ENCODE results near the gene EFCAB5.

EFCAB5 gene

DNA sequence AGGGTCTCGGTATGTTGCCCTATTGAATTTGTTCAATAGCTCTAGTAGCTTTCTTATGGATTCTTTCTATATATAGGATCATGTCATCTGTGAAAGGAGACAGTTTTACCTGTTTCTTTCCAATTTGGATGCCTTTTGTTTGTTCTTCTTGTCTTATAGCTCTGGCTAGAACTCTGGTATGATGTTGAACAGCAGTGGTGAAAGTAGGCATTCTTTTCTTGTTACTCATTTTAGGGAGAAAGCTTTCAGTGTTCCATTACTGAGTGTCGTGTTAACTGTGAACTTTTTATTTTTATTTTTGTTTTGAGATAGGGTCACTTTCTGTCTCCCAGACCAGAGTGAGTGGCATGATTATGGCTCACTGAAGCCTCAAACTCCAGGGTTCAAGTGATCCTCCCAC lies 21.2 kb downstream of the EFCAB5 start:
- no peaks in the 10 kb centered on the region for H3K36me3 ChIP-seq (ENCODE audit: control insufficient read depth, insufficient read depth, low read length)
- 81 to 91% methylated on average over 1 to 2 of the region's 2 CpGs for WGBS, 2 experiments
- no peaks in the 10 kb centered on the region for H3K4me1 ChIP-seq (ENCODE audit: control insufficient read depth, insufficient read depth, low read length)
- H3K4me3 ChIP-seq (ENCODE audit: insufficient read depth, low read depth, low read length) = no peak overlapping the region
- H3K27me3 ChIP-seq (ENCODE audit: control insufficient read depth, insufficient read depth, low read length, poor library complexity, severe bottlenecking) = no peaks in the 10 kb centered on the region
- H3K9me3 ChIP-seq (ENCODE audit: control insufficient read depth, low read length) = no peaks in the 10 kb centered on the region
- H3K27ac ChIP-seq (ENCODE audit: insufficient read depth, low read depth, low read length, poor library complexity, severe bottlenecking) = no peak overlapping the region

DNA sequence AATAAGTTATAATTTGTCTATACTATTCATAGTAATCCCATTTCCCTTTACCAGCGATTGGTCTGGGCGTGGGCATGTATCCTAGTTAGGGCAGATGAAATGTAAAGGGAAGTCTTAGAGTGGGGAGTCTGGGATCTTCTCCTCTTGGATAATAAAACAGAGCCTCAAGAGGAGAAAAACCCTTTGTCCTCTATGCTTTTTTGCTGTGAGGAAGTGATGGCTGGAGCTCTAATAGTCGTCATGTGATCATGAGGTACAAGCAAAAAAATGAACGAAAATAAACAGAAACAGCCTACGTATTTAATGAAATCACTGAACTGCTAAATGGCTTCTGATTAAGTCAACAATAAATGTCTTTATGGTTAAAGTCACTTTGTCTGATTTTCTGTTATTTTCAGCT lies 26.8 kb downstream of the EFCAB5 start:
- Histone ChIP-seq H3K27ac (ENCODE audit: insufficient read depth, low read depth, low read length, poor library complexity, severe bottlenecking) (no peak overlapping the region), H3K4me1 (ENCODE audit: control insufficient read depth, insufficient read depth, low read length) (no peaks in the 10 kb centered on the region), H3K36me3 (ENCODE audit: control insufficient read depth, insufficient read depth, low read length) (no peaks in the 10 kb centered on the region), H3K4me3 (ENCODE audit: insufficient read depth, low read depth, low read length) (no peak overlapping the region), H3K9me3 (ENCODE audit: control insufficient read depth, low read length) (no peaks in the 10 kb centered on the region), H3K27me3 (ENCODE audit: control insufficient read depth, insufficient read depth, low read length, poor library complexity, severe bottlenecking) (no peaks in the 10 kb centered on the region)
- WGBS, 2 experiments = 91 to 94% methylated on average over 4 to 5 of the region's 5 CpGs

DNA sequence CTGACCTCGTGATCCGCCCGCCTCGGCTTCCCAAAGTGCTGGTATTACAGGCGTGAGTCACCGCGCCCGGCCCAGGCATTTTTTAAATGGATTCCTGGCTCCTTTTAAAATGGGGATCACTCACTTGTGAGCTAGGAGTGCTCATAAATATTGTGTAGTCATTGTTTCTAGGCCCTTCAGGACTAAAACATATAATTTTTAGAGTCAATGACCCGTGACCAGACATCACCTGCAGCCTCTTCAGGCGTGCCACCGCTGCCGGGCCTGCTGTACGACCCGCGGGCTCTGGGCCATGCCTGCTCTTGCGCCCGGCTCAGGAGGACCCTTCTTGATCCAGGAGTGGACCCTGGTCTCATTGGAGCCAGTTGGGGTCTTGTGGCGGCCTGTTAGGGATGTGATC lies 30.8 kb downstream of the EFCAB5 start:
- Histone ChIP-seq H3K36me3 (ENCODE audit: control insufficient read depth, insufficient read depth, low read length) (no peaks in the 10 kb centered on the region), H3K27me3 (ENCODE audit: control insufficient read depth, insufficient read depth, low read length, poor library complexity, severe bottlenecking) (no peaks in the 10 kb centered on the region), H3K4me1 (ENCODE audit: control insufficient read depth, insufficient read depth, low read length) (no peaks in the 10 kb centered on the region), H3K27ac (ENCODE audit: insufficient read depth, low read depth, low read length, poor library complexity, severe bottlenecking) (no peak overlapping the region), H3K4me3 (ENCODE audit: insufficient read depth, low read depth, low read length) (no peak overlapping the region), H3K9me3 (ENCODE audit: control insufficient read depth, low read length) (no peaks in the 10 kb centered on the region)
- WGBS, 2 experiments = 94% methylated on average over 18 of the region's 18 CpGs

DNA sequence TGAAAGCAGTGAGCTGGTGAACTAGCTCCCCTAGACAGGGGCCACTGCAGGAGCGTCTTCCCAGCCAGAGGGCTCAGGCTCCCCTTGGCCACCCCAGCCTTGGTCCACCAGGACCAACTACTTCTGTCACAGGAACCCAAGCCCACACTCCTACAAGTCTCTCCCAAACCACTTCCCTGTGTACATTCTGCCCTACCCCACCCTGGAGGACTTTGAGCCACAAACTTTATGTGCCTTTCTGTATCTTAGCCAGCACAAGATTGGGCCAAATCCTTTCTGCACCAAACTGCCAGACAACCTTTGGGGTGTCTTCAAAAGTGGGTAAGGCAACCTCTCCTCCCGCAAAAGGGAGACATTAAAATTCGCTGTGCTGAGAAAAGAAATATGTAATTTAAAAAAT lies 31.6 kb downstream of the EFCAB5 start:
- H3K9me3 ChIP-seq (ENCODE audit: control insufficient read depth, low read length) = no peaks in the 10 kb centered on the region
- H3K27ac ChIP-seq (ENCODE audit: insufficient read depth, low read depth, low read length, poor library complexity, severe bottlenecking) = no peak overlapping the region
- H3K4me3 ChIP-seq (ENCODE audit: insufficient read depth, low read depth, low read length) = no peak overlapping the region
- no peaks in the 10 kb centered on the region for H3K36me3 ChIP-seq (ENCODE audit: control insufficient read depth, insufficient read depth, low read length)
- 88 to 94% methylated on average over 3 of the region's 3 CpGs for WGBS, 2 experiments
- no peaks in the 10 kb centered on the region for H3K27me3 ChIP-seq (ENCODE audit: control insufficient read depth, insufficient read depth, low read length, poor library complexity, severe bottlenecking)
- H3K4me1 ChIP-seq (ENCODE audit: control insufficient read depth, insufficient read depth, low read length) = no peaks in the 10 kb centered on the region

DNA sequence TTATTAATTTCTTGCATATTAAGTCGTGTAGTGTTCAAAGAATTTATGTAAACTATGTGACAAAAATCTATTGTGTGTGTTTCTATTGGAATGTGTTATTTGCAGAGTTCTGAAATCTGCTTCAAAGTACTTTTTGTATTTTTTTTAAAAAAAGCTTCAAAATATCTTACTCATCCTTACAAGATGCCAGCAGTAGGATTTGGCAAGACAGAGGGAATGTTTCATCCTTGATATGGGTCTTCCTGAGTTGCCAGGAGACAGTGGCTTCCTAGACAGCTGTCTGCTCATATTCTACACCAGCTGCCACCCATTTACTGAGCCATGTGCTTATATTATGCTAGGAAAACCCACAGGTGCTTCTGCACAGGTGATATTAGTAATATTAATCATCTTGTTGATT lies 36.4 kb downstream of the EFCAB5 start:
- Histone ChIP-seq H3K27ac (ENCODE audit: insufficient read depth, low read depth, low read length, poor library complexity, severe bottlenecking) (no peak overlapping the region), H3K36me3 (ENCODE audit: control insufficient read depth, insufficient read depth, low read length) (no peaks in the 10 kb centered on the region), H3K9me3 (ENCODE audit: control insufficient read depth, low read length) (no peaks in the 10 kb centered on the region), H3K4me1 (ENCODE audit: control insufficient read depth, insufficient read depth, low read length) (no peaks in the 10 kb centered on the region), H3K27me3 (ENCODE audit: control insufficient read depth, insufficient read depth, low read length, poor library complexity, severe bottlenecking) (no peaks in the 10 kb centered on the region), H3K4me3 (ENCODE audit: insufficient read depth, low read depth, low read length) (no peak overlapping the region)
- WGBS, 2 experiments = 81 to 90% methylated on average over 1 of the region's 1 CpG

DNA sequence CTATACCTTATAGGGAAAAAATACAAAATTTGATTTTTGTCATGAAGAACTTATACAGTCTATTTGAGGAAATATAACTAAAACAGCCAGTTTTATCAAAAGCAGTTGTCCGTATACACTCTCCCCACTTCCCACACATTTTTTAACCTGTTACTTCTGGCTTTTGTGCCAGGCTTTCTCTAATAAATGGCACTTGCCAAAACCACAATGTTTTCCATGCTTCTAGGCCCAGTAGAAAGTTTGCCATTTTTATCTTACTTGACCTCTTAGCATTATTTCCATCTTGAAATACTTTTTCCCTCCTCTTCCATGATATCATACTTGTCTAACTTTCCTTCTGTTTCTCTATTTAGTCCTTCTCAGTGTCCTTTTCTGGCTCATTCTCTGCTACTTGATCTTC lies 38.8 kb downstream of the EFCAB5 start:
- Histone ChIP-seq H3K27me3 (ENCODE audit: control insufficient read depth, insufficient read depth, low read length, poor library complexity, severe bottlenecking) (no peaks in the 10 kb centered on the region), H3K4me1 (ENCODE audit: control insufficient read depth, insufficient read depth, low read length) (no peaks in the 10 kb centered on the region), H3K4me3 (ENCODE audit: insufficient read depth, low read depth, low read length) (no peak overlapping the region), H3K9me3 (ENCODE audit: control insufficient read depth, low read length) (no peaks in the 10 kb centered on the region), H3K27ac (ENCODE audit: insufficient read depth, low read depth, low read length, poor library complexity, severe bottlenecking) (no peak overlapping the region), H3K36me3 (ENCODE audit: control insufficient read depth, insufficient read depth, low read length) (no peaks in the 10 kb centered on the region)
- 93 to 96% methylated on average over 1 of the region's 1 CpG for WGBS, 2 experiments

DNA sequence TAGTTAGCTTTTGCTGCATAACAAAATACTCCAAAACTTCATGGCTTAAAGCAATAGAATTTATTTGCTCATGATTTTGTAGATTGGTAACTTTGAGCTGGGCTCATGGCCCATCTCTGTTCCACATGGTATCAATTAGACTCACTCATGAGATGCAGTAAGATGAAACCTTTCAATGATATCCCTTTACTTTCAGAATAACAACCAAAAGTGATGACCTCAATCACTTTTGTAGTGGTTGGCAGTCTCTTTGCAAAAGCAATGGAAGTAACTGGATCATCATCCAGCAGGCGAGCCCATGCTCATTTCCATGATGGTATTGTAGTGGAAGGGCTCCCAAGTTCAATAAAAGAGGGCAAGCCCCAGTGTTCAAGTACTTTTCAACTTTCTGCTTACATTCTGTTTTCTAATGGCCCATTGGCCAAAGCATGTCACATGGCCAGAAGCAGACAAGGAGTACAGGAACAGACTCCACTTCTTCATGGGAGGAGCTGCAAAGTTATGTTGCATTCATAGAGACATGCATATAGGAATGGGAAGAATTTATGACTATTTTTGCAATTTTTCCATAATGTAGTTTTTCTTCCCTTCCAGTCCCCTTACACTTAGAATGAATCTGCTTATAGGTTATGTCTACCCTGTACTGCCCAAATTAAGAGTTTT lies 41.7 kb downstream of the EFCAB5 start:
- Histone ChIP-seq H3K36me3 (ENCODE audit: control insufficient read depth, insufficient read depth, low read length) (no peaks in the 10 kb centered on the region), H3K4me1 (ENCODE audit: control insufficient read depth, insufficient read depth, low read length) (no peaks in the 10 kb centered on the region), H3K27me3 (ENCODE audit: control insufficient read depth, insufficient read depth, low read length, poor library complexity, severe bottlenecking) (no peaks in the 10 kb centered on the region), H3K27ac (ENCODE audit: insufficient read depth, low read depth, low read length, poor library complexity, severe bottlenecking) (no peak overlapping the region), H3K9me3 (ENCODE audit: control insufficient read depth, low read length) (no peaks in the 10 kb centered on the region), H3K4me3 (ENCODE audit: insufficient read depth, low read depth, low read length) (no peak overlapping the region)
- WGBS, 2 experiments = 92 to 100% methylated on average over 1 of the region's 1 CpG

DNA sequence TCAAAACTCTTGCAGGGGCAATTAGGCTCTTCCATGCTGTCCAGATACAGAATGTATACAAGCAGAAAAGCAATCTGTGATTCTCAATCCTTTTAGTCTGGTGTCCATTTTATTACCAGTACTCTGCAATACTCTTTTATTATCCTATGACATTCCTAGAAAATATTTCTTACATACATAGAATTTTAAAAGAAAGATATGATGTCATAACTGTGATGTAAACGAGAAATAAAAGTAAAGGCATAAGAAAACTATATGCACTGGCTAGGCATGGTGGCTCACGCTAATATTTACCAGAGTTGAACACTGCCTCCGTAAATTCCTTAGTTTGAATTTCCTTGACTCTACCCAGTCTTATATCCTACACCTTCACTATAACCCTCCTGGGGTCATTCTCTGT lies 55.0 kb downstream of the EFCAB5 start:
- 92 to 94% methylated on average over 3 of the region's 3 CpGs for WGBS, 2 experiments
- H3K4me1 ChIP-seq (ENCODE audit: control insufficient read depth, insufficient read depth, low read length) = no peaks in the 10 kb centered on the region
- no peak overlapping the region for H3K27ac ChIP-seq (ENCODE audit: insufficient read depth, low read depth, low read length, poor library complexity, severe bottlenecking)
- H3K9me3 ChIP-seq (ENCODE audit: control insufficient read depth, low read length) = no peaks in the 10 kb centered on the region
- no peaks in the 10 kb centered on the region for H3K27me3 ChIP-seq (ENCODE audit: control insufficient read depth, insufficient read depth, low read length, poor library complexity, severe bottlenecking)
- no peak overlapping the region for H3K4me3 ChIP-seq (ENCODE audit: insufficient read depth, low read depth, low read length)
- no peaks in the 10 kb centered on the region for H3K36me3 ChIP-seq (ENCODE audit: control insufficient read depth, insufficient read depth, low read length)

DNA sequence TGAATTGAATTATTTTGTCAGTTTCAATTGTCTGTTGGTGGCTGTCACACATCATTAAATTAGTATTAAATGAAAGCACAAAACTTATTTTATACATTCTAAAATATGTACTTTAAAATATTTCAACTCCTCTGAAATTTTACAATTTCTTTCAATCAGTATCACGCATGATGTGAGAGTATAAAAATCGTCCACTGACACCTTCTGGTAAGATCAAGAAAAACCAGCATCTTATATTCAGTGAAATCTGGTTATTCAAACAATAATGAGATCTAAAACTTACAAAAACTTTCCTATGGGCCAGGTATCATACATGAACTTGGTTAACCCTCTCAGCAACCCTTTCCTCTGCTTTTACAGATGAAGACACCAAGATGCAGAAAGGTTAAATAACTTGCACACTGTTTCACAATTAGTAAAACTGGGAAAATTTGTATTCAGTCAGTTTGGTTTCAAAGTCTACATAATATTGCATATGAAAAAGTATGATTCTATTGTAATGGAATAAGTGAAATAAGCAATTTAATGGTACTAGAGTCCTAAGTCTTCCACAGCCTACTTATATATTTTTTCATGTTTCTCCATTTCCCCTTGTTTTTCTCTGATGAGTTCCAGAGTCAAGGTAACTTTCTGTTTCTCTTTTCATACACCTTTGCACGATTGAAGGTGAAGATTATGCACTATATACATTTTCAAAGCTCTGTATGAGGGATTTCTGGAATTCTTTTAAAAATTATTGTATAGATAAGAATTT lies 58.7 kb downstream of the EFCAB5 start:
- H3K36me3 ChIP-seq (ENCODE audit: control insufficient read depth, insufficient read depth, low read length) = no peaks in the 10 kb centered on the region
- no peaks in the 10 kb centered on the region for H3K27me3 ChIP-seq (ENCODE audit: control insufficient read depth, insufficient read depth, low read length, poor library complexity, severe bottlenecking)
- no peak overlapping the region for H3K4me3 ChIP-seq (ENCODE audit: insufficient read depth, low read depth, low read length)
- H3K4me1 ChIP-seq (ENCODE audit: control insufficient read depth, insufficient read depth, low read length) = no peaks in the 10 kb centered on the region
- H3K9me3 ChIP-seq (ENCODE audit: control insufficient read depth, low read length) = no peaks in the 10 kb centered on the region
- WGBS, 2 experiments = 87% methylated on average over 3 of the region's 3 CpGs; no CpG with 5 or more reads in 1 of the 2 experiments
- no peak overlapping the region for H3K27ac ChIP-seq (ENCODE audit: insufficient read depth, low read depth, low read length, poor library complexity, severe bottlenecking)

DNA sequence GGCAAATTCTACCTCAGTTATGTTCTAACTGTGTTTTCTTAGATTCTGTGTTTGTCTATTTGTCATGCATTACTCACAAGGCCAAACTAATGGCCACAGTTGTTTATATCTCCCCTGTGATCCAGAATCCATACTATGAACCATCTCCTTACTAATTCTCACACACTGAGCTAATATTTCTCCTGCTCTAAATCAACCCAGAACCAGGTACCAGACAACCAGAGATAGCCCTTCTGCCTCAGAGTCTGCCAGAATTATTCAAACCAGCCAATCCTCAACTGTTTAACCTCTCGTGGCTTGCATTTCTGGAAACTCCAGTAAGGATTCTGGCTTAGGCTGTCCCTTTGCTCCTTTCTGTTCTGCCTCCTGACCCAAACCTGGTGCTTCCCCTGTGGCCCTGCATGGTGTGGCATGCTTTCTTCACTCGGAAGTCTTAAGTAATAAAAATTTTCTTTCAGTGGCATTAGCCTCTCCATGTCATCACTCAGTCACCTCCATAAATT lies 59.4 kb downstream of the EFCAB5 start:
- Histone ChIP-seq H3K27me3 (ENCODE audit: control insufficient read depth, insufficient read depth, low read length, poor library complexity, severe bottlenecking) (no peaks in the 10 kb centered on the region), H3K9me3 (ENCODE audit: control insufficient read depth, low read length) (no peaks in the 10 kb centered on the region), H3K4me3 (ENCODE audit: insufficient read depth, low read depth, low read length) (no peak overlapping the region), H3K4me1 (ENCODE audit: control insufficient read depth, insufficient read depth, low read length) (no peaks in the 10 kb centered on the region), H3K27ac (ENCODE audit: insufficient read depth, low read depth, low read length, poor library complexity, severe bottlenecking) (no peak overlapping the region), H3K36me3 (ENCODE audit: control insufficient read depth, insufficient read depth, low read length) (no peaks in the 10 kb centered on the region)
- WGBS, 2 experiments = 86 to 87% methylated on average over 2 of the region's 2 CpGs
